ENCODE data around the gene NQO1. TPM values are rescaled to one million over a fixed set of nuclear protein-coding genes. Genes with fewer than 3 reads are reported as not detected.

Gene NQO1
- total and polyA plus RNA-seq, 2 of the 8 experiments (the other 6 are each of a cell fraction or from before 2014, with no cell fraction given): 32.7 to 45.7 TPM

DNA sequence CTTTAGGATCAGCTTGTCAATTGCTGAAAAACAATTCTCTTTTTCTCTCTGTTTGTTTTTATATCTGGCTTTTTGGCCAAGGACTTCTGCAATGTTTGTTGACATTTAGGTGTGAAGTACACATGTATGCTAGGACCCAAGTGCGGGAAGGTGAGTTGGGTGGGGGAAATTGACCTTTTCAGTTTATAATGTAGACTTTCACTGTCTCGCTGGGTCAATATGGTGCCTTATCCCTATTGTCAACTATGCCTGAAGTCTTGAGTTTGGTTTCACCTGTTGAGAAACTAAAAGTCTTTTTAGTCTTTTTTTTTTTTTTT lies 45.2 kb upstream of the NQO1 start (continued):
- TF ChIP-seq, protein P1, sequence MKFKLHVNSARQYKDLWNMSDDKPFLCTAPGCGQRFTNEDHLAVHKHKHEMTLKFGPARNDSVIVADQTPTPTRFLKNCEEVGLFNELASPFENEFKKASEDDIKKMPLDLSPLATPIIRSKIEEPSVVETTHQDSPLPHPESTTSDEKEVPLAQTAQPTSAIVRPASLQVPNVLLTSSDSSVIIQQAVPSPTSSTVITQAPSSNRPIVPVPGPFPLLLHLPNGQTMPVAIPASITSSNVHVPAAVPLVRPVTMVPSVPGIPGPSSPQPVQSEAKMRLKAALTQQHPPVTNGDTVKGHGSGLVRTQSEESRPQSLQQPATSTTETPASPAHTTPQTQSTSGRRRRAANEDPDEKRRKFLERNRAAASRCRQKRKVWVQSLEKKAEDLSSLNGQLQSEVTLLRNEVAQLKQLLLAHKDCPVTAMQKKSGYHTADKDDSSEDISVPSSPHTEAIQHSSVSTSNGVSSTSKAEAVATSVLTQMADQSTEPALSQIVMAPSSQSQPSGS (IDR thresholded peaks at IDR 0.05; ENCODE audit: low read length): no peak
- TF ChIP-seq PHF8 (conservative IDR thresholded peaks at IDR 0.05; ENCODE audit: low read depth, low read length): no peak
- TF ChIP-seq SIN3A (conservative IDR thresholded peaks at IDR 0.05 in 1 of 2, IDR thresholded peaks at IDR 0.05 in 1 of 2; ENCODE audit: low read depth in 1 of 2, low read length in 2 of 2): no peak
- no peak for TF ChIP-seq SIRT6 (IDR thresholded peaks at IDR 0.05; ENCODE audit: low read length)
- TF ChIP-seq FOSL1 (IDR thresholded peaks at IDR 0.05; ENCODE audit: insufficient read depth, low read depth, low read length): no peak
- TF ChIP-seq TCF12 (IDR thresholded peaks at IDR 0.05; ENCODE audit: low read depth, low read length): no peak

Data from H1 (cell line).